NCI-H524 (cell line): Measurements from ENCODE around the gene KRTAP4-5.
"Not testable (repeated sequence)": the region's sequence is repeated elsewhere in the genome, so short reads cannot be mapped to it uniquely, and the experiment has no call there.

Source experiments
- DNase-seq, 2 experiments: peaks; one replicate each; lab custom pipeline; 2025; lab: John Stamatoyannopoulos, UW

KRTAP4-5 gene

DNA sequence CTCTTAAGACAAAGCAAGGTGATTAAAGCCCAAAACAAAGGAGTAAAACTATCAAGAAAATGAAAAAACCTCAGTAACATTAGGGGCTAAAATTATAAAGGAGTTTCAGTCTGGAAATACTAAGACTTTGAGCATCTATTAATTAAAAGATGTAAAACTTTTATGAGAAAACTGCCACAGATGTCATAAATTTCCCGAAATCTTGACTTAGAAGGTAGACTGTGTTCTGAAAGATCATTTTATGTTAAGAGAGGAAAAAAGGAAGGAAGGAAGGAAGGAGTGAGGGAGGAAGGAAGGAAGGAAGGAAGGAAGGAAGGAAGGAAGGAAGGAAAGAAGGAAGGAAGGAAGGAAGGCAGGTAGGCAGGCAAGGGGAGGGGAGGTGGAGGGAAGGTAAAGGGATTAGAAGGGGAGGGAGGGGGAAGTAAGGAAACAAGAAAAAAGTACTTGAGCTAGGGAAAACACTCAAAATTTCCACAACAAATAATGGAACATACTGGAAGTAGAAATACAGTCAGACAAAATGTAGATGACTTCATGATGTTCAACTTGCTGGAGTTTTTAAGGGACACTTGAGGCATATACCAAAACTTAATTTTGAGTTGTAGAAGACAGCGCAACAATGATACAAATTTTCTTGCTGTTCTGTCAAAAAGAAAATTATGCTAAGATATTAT is 2.0 kb downstream of the KRTAP4-5 start:
- no peak for DNase-seq

DNA sequence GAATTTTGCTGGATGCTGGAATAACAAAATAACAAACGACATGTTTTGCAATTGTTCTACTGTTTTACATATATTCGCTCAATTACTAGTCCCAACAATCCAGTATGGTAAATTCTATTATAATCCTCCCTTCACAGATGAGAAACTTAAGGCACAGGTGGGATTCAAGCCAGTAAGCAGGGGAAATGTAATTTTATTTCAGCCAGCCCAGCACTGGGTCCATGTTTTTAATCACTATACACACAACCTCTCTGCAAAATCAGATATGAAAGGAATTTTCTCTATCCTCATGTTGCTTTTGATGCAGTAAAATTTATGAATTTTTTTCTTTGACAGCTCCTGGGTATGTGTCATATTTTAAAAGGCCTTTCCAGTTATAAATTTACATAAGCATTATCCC is 4.4 kb downstream of the KRTAP4-5 start:
- DNase-seq, result no peak

DNA sequence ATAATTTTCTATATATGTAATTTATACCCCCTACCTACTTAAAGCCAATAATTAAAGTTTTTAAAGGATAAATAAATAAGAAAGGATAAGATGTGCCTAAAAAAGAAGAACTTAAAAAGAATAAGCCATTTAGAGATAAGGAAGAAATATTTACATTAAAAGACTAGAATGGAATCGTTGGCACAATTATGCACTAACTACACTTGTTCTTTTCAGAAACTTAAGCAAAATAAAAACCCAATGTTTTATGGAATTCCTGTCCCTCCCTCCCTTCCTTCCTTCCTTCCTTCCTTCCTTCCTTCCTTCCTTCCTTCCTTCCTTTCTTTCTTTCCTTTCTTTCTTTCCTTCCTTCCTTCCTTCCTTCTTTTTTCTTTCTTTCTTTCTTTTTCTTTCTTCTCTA is 4.8 kb downstream of the KRTAP4-5 start:
- no peak for DNase-seq

DNA sequence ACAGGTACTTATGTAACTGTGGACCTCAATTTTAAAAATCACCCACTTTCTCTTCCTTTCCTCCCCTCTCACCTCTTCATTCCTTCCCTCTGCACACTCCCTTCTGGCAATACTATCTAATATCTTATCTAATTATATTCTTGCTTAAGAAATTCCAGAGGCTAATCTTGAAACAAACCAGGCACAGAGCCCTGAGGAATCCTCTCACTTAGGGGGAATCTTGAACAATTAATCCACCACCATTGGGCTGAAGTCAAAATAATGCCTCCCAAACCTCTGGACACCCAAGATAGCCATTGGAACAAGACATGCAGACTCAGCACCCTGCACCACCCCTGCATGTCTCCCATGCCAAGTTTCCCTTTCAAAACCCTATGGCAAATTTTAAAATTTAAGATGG is 8.3 kb downstream of the KRTAP4-5 start:
- DNase-seq, result no peak

DNA sequence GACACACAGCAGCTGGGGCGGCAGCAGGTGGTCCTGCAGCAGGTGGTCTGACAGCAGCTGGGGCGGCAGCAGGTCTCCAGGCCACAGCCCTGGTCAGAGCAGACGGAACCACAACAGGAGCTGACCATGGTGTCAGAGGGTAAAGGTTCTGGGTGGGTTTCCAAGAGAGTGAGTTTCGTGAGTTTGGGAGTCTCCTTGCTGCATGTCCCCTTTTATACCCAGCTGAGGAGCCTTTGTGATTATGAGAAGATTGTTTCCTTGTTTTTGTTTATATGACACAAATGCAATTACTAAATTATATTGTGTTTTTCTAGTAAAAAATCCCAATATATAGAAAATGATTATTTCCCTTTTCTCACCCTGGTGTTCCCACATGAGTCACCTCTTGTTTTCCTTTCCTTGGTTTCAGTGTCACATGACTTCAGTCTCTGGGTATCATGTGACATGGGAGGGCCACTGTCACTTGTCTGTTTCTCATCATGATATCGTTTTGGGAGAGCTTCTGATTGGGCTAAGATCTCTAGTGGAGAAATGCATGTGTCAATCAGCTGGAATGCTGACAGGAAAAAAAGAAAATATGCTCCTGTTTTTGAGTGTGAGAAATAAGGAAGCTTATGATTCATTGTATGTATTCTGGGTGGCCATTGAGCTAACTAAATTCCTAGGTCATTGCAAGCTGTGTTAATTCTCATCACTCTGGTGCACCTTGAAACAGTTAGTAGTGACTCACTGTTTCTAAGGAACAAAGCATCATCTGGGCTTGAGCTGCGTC is 9.1 kb downstream of the KRTAP4-5 start, which contains the start of gene KRTAP4-6:
Gene KRTAP4-6 (minus strand): TSS at position 185 of the 772 bp plus-strand sequence. CDS start 57 bp downstream, at position 128.
- no peak for DNase-seq

DNA sequence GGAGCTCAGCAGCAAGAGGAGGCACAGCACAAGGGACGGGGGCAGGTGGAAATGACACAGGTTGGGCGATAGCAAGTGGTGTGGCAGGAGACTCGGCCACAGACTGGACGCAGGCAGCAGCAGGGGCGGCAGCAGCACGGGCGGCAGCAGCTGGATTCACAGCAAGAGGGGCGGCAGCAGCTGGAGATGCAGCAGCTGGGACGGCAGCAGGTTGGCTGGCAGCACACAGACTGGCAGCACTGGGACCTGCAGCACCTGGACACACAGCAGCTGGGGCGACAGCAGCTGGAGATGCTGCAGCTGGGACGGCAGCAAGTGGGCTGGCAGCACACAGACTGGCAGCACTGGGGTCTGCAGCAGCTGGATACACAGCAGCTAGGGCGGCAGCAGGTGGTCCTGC is 9.8 kb downstream of the KRTAP4-5 start:
- not testable (repeated sequence) for DNase-seq

DNA sequence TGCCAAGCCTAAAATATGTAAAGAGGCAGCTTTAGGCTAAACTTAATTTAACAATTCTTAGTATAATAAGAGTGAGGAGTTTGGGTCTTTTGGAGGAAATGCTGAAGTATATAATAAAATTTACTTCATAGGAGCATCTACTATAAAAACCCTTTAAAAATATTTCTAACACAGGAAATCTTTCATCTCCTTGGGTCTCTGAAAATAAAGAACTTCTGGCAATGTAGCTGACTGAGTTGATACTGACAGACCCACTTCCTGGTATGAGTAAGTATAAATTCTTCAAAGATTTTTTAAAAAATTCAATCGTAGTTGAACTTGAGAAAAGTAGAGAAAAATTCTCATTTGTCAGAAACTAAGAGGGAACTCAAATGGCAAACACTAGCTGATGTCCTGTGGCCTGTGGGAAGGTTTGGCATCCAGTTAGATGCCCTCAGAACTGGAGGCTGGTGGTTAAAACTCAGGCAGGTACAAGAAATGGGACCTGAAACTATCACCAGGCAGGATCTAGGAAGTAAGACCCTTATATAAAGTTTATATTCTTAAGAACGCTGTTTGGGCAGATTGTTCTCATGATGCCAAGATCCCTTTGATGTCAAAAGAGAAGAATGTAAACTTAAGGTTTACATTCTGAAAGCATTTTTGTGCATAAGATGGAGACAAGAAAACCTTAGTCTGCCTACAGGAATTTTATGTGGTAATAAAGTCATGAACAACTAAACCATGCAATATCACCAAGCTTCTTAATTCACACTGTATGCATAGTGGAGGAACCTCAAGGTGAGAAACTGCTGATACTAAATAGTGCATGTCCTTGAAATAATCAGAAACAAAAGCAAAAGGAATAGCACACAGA is 15.5 kb downstream of the KRTAP4-5 start:
- DNase-seq, result no peak

DNA sequence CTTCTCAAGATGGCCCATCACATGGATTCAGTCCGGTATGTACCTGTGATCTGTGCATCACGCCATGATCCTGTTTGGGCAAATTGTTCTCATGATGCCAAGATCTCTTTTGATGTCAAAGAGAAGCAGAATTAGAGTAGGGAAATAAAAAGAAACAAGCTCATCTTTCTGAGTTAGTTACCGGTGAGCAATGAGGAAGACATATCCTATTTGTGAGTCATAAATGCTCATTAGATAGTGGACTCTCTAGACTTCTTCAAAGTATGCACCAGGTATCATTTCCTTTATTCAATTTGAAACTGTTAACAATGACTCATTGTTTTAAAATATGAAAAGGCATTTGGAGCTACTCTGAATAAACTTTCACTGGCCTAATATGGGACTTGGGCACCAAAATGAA is 17.6 kb downstream of the KRTAP4-5 start:
- DNase-seq, result no peak

DNA sequence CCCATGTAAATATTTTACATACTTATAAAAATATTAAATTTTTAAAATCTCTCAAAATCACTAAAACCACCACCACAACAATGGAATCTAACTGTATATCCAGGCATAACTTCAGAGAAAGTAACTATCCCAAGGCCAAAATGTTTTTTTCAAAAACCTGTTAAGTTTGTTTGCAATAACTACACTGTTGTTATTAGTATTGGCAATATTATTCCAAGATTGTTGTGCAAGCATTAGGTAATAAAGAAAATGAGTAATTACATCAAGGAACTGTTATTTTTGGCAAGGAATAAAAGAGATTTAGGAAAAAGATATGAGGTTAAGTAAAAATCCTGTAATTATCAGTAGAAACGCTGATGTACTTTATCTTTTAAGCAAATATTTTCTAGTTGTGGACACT is 22.3 kb downstream of the KRTAP4-5 start:
- no peak for DNase-seq

DNA sequence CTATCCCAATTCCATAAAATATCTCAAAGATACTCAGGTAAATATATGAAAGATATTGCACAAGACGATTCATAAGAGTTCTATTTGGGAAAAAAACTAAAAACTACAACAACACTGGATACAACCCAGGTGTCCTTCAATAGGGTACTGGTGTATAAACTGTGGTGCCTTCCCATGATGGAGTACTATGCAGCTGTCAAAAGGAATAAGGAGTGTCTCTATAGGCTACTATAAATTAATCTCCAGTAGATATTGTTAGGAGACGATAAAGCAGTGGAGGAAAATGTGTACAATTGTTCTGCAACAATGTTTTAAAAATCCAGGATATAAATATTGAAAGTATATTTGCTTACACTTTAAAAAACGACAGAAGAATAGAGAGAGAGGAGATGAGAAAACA is 23.2 kb downstream of the KRTAP4-5 start:
- no peak for DNase-seq

DNA sequence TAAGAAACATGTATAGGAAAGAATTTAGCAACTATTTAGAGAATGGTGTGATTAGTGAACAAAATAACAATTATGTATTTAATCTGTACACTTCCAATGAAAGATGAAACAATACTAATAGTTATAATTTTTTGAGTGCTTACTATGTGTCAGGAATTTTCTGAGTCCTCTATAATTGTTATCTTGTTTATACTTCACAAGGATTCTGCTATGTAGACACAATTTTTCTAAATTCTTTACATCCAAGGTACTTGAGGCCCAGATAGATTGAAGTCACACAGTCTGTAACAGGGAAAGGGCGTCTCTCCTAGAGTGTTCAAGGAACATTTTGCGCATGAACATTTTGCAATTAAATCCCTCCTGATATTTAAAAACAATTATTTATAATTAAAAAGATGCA is 24.6 kb downstream of the KRTAP4-5 start:
- DNase-seq, result no peak

DNA sequence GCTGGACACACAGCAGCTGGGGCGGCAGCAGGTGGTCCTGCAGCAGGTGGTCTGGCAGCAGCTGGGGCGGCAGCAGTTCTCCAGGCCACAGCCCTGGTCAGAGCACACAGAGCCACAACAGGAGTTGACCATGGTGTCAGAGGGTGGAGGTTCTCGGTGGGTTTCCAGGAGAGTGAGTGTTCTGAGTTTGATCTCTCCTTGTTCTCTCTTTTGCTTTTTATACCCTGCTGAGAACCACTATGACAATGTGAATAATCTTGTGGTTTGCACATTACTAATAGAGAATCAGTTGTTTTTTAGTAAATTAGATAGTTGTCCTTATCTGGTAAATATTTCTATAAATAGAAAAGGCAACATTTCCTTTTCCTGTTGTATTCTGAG is 25.6 kb downstream of the KRTAP4-5 start, which contains the start of gene KRTAP4-12:
Gene KRTAP4-12 (minus strand): TSS at position 192 of the 381 bp plus-strand sequence. CDS start 60 bp downstream, at position 132.
- not testable (repeated sequence) for DNase-seq

DNA sequence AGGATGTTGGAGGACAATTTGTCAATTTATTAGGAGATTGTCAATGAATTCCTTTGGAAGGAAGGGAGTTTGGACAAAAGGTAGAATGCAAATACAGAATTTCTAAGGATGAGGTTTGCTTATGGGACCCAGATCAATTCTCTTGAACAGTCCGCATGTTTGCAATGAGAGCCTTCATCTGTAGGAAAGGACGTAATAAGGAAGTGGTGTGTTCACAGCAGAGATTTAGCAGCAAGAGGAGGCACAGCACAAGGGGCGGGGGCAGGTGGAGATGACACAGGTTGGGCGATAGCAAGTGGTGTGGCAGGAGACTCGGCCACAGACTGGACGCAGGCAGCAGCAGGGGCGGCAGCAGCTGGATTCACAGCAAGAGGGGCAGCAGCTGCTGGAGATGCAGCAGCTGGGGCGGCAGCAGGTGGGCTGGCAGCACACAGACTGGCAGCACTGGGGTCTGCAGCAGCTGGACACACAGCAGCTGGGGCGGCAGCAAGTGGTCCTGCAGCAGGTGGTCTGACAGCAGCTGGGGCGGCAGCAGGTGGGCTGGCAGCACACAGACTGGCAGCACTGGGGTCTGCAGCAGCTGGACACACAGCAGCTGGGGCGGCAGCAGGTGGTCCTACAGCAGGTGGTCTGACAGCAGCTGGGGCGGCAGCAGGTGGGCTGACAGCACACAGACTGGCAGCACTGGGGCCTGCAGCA is 26.2 kb downstream of the KRTAP4-5 start:
- not testable (repeated sequence) for DNase-seq

DNA sequence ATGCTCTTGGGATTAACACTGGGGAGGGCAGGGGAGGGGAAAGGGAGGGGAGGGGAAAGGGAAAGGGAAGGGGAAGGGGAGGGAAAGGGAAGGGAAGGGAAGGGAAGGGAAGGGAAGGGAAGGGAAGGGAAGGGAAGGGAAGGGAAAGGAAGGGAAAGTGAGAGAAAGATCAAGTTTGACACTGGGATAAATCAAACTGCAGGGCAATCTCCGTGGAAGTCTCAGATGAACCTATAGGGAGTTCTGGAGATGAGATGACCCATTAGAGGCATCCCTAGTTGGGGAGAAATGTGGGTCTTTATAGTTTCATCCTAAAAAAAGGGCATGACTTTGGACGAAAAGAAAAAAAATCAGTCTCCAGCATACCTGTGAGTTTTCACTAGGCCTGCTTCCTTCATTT is 27.9 kb downstream of the KRTAP4-5 start:
- DNase-seq, result no peak

DNA sequence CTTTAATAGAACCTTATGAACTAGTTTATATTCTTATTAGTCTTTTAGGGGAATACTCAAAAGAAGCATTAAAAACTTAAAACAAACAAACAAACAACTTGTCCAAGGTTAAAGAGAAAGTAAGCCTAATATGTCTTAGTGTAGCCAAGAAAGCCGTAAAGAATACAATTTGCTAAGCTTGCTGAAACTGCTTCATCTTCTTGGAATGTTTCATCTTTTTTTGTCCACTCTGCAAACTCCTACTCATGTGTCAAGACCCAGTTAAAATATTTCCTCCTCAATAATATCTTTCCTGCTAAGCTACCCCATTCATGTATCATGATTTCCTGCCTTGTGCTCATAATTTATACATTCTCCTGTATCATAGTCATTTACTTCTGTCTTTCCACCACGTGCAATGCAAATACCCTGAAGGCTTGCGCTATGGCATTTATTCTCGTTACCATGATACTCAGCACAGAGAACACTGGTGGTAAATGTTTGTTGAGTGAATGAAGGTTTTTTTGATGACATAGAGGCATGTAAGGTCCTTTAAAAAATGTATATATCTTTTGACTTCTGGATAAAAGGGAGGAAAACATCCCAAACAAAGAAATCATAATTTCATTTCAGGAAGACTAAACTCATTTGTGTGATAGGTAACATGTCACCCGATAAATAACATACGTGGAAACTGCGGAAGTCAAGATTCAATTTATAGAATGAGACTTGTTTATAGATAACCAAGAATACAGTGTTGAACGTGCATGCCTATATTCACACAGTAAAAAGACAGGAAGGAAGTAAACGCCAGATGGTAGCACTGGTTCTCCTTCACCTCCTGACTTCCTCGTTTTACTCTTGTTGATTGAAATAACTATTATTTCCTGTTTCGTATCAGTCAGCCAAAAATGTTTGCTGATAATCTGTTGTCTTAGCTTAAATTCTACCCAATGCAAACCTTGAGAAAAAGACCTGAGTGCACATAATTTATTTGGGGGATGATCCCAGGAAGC is 29.6 kb downstream of the KRTAP4-5 start:
- DNase-seq, result not testable (repeated sequence)

DNA sequence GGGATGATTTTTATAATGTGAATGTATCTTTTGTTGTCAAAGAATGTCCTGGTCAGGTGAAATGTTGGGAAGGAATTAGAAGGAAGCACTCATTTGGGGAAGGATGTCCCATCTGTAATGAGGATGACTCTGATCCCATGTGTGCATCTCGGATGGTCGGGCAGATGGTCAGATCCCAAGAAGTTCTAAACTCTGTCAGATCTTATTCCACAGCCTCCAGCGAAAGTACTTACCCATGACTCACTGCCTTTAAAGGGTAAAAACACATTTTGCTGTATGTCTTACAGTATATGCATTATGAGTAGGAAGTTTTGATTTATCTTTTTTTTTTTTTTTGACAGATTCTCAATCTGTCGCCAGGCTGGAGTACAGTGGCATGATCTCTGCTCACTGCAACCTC is 30.9 kb downstream of the KRTAP4-5 start:
- DNase-seq, result no peak

DNA sequence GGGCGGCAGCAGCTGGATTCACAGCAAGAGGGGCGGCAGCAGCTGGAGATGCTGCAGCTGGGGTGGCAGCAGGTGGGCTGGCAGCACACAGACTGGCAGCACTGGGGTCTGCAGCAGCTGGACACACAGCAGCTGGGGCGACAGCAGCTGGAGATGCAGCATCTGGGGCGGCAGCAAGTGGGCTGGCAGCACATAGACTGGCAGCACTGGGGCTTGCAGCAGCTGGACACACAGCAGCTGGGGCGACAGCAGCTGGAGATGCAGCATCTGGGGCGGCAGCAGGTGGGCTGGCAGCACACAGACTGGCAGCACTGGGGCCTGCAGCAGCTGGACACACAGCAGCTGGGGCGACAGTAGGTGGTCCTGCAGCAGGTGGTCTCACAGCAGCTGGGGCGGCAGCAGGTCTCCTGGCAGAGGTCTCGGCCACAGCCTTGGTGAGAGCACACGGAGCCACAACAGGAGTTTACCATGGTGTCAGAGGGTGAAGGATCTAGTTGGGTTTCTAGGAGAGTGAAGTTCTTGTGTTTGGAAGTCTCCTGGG is 31.7 kb downstream of the KRTAP4-5 start, which contains the start of gene KRTAP4-11:
Gene KRTAP4-11 (minus strand): TSS at position 528 of the 541 bp plus-strand sequence. CDS start 58 bp downstream, at position 470.
- DNase-seq, result not testable (repeated sequence)

DNA sequence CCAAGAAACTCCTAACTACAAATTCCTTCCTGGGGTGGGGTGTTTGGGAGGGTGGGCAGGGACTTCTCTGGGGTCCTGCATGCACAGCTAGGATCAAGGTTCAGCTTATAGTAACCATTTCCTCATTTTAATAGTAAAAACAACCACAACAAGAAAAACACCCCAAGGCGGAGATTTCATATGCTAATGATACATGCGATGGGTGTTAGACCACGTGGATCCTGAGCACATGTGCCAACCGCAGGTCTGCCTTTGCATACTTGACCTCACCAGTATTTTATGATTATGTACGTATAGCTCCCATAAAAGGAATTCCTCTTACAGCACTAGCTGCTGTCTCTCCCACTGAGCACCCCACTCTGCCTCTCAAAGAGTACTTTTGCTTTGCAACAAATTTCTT is 33.3 kb downstream of the KRTAP4-5 start:
- no peak for DNase-seq

DNA sequence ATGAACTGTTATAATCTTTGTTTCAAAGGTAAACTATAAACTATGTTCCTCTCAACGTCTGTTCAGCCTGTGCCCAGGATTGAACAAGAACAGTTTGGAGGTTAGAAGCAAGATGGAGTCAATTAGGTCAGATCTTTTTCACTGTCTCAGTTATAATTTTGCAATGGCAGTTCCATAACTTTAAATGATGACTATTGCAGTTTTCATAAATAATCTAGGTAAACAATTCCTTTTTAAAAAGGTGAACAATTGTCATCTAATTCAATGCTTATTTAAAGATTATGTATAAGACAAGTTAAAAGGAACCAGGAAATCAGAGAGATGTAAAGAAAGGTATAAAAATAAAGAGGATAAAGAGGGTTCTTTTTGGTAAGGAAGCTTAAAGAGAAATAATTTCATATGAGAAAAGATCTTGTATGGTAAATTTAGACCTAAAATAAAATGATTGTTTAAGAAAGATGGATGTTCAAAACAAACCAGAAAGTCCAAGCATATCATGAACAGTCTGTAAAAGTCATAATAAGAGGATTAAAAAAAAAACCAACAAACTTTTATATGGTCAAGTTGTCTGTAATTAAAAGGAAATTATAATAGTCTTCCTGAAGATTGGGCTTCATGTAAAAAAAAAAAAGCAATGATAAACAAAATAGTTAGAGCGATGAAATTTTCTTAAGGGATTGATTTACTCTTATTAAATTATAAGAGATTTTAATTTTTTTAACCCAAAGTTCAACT is 38.3 kb downstream of the KRTAP4-5 start:
- no peak for DNase-seq
